NCI-H510A treated with DMSO at 0.1 percent for 48 hours (cell line): ENCODE measurements around the gene C3orf38.
A peak's percentile ranks its signal among the peaks of the same experiment; 100 is the strongest.
"Not testable (repeated sequence)": the region's sequence is repeated elsewhere in the genome, so short reads cannot be mapped to it uniquely, and the experiment has no call there.

Source experiments
- DNase-seq: peaks from one replicate; lab custom pipeline; 2025; lab: John Stamatoyannopoulos, UW

C3orf38 gene

GRCh38 chr3:88152841-88153240 is 3.1 kb downstream of the C3orf38 start:
- DNase-seq: no peak

- DNase-seq: no peak
These were observed 16.7 kb downstream of the C3orf38 start for GRCh38 chr3:88166419-88166971.

- no peak for DNase-seq
These were observed 17.4 kb downstream of the C3orf38 start for GRCh38 chr3:88167173-88167572.

- no peak for DNase-seq
These were observed 17.9 kb downstream of the C3orf38 start for GRCh38 chr3:88167704-88168103.

GRCh38 chr3:88168171-88168570 is 18.4 kb downstream of the C3orf38 start:
- DNase-seq: no peak

GRCh38 chr3:88180398-88180999 is 30.7 kb downstream of the C3orf38 start:
- no peak for DNase-seq

- DNase-seq: not testable (repeated sequence)
These were observed 32.6 kb downstream of the C3orf38 start for GRCh38 chr3:88182165-88182918.

- DNase-seq: no peak
These were observed 38.7 kb downstream of the C3orf38 start for GRCh38 chr3:88188436-88188835.

GRCh38 chr3:88189361-88189810 is 39.6 kb downstream of the C3orf38 start:
- DNase-seq: no peak

GRCh38 chr3:88191872-88192409 is 42.2 kb downstream of the C3orf38 start:
- DNase-seq: no peak

GRCh38 chr3:88192631-88193030 is 42.9 kb downstream of the C3orf38 start:
- no peak for DNase-seq

GRCh38 chr3:88195951-88196434 is 46.2 kb downstream of the C3orf38 start:
- no peak for DNase-seq

- DNase-seq: no peak
These were observed 48.4 kb downstream of the C3orf38 start for GRCh38 chr3:88198121-88198520.

- peak; percentile 63 for DNase-seq
These were observed 53.9 kb downstream of the C3orf38 start for GRCh38 chr3:88203642-88204055.
